Hepatocyte (in vitro differentiated cells): ENCODE measurements around the gene GOLGA8S.
"Not testable (repeated sequence)": the region's sequence is repeated elsewhere in the genome, so short reads cannot be mapped to it uniquely, and the experiment has no call there.

Experiments used
- CTCF ChIP-seq: fragments of 200-600 bp; sonication (generic); IDR thresholded peaks from 2 replicates; pipeline ENCODE4 v1.5.1; 2016; ENCODE audit warnings: antibody characterized with exemption, mild to moderate bottlenecking; ENCODE audit not compliant: poor library complexity
- EZH2phosphoT487 ChIP-seq: fragments of 200-600 bp; sonication (generic); IDR thresholded peaks from one replicate; pipeline ENCODE4 v1.6.1; 2018; ENCODE audit warnings: antibody characterized with exemption, mild to moderate bottlenecking, low read depth, moderate library complexity; ENCODE audit not compliant: unreplicated experiment, severe bottlenecking

- not testable (repeated sequence) for TF ChIP-seq CTCF, EZH2phosphoT487
Observed at GRCh38 chr15:23378946-23379345, 24.4 kb downstream of the GOLGA8S start.
